Breast epithelium (tissue), 4 donors: ENCODE results near the gene PASK. TPM values are rescaled to one million over a fixed set of nuclear protein-coding genes. Genes with fewer than 3 reads are reported as not detected.

Experiments used
- DNase-seq, 2 donors: peaks; one replicate each; pipeline ENCODE4 v3.0.0-alpha.2; 2019; ENCODE audit warnings: low spot score in 2 of 2
- H3K27ac ChIP-seq, 2 donors: fragments of 200-600 bp; sonication (generic) in 1 of 2; one replicate each; pipeline ENCODE4 v1.5.1; 2016 to 2019; ENCODE audit warnings: mild to moderate bottlenecking in 1 of 2
- H3K27me3 ChIP-seq, 2 donors: fragments of 200-600 bp; sonication (generic) in 1 of 2; one replicate each; pipeline versions ENCODE4 v1.5.1 to v1.6.0; 2017 to 2019; ENCODE audit warnings: control low read depth in 1 of 2, mild to moderate bottlenecking in 1 of 2
- H3K36me3 ChIP-seq: fragments of 200-600 bp; one replicate; pipeline ENCODE4 v1.5.1; 2019
- H3K4me1 ChIP-seq, 2 donors: fragments of 200-600 bp; sonication (generic); one replicate each; pipeline ENCODE4 v1.5.1; 2016 to 2019; ENCODE audit warnings: control low read depth in 1 of 2
- H3K4me3 ChIP-seq, 3 donors: fragments of 200-600 bp; sonication (generic); 1 replicate in 2 of 3; 2 replicates in 1 of 3; pipeline ENCODE4 v1.5.1; 2016 to 2019; ENCODE audit warnings: mild to moderate bottlenecking in 3 of 3, moderate library complexity in 2 of 3
- H3K9me3 ChIP-seq, 2 donors: fragments of 200-600 bp; sonication (generic) in 1 of 2; one replicate each; pipeline ENCODE4 v1.5.1; 2016 to 2019; ENCODE audit warnings: control low read depth in 1 of 2
- CTCF ChIP-seq, 3 donors: fragments of 450-650 bp; IDR thresholded peaks; one replicate each; pipeline ENCODE4 v1.5.1; 2016 to 2017; ENCODE audit warnings: antibody characterized with exemption in 3 of 3, mild to moderate bottlenecking in 3 of 3, moderate library complexity in 3 of 3
- POLR2A ChIP-seq: fragments of 450-650 bp; IDR thresholded peaks from one replicate; pipeline ENCODE4 v1.6.1; 2016; ENCODE audit warnings: antibody characterized with exemption, mild to moderate bottlenecking, moderate library complexity
- POLR2AphosphoS5 ChIP-seq, 3 donors: sonication (generic); formaldehyde crosslinking; IDR thresholded peaks; one replicate each; pipeline ENCODE4 v1.6.1; 2017; ENCODE audit warnings: antibody characterized with exemption in 3 of 3
- intact Hi-C: fragments of 100-400 bp; cut with DNase I; formaldehyde crosslinking; loops from one replicate; pipeline ENCODE4 v1.15.1; 2023; ENCODE audit warnings: low total_unique reads
- total RNA-seq, 3 donors: library from RNA; depleted of rRNA; stranded (reverse); fragments of >200 nt; gene quantifications; one replicate each; pipeline ENCODE4 v1.1.0, GENCODE V29; 2016

Gene PASK
- total RNA-seq, 3 donors from 2014 or later, result 4.3 to 7.3 (median 6.6) TPM

GRCh38 chr2:241068942-241069810 is 80.1 kb downstream of the PASK start:
- Histone ChIP-seq H3K9me3 (no peaks in the 10 kb centered on the region), H3K36me3 (no peaks in the 10 kb centered on the region), H3K4me1 (no peaks in the 10 kb centered on the region), H3K27me3 (no peaks in the 10 kb centered on the region), H3K27ac (no peak overlapping the region), H3K4me3 (no peak overlapping the region)
- no peak for TF ChIP-seq CTCF (IDR thresholded peaks at IDR 0.05)
- no peak for DNase-seq
- intact Hi-C loops, result no loop called here

- DNase-seq, result no peak
- no peaks in the 10 kb centered on the region for H3K4me1 ChIP-seq
- H3K36me3 ChIP-seq, result no peaks in the 10 kb centered on the region
- H3K9me3 ChIP-seq, result no peaks in the 10 kb centered on the region
- no peaks in the 10 kb centered on the region for H3K27me3 ChIP-seq
- TF ChIP-seq CTCF (IDR thresholded peaks at IDR 0.05) (no peak), POLR2A (no peak), POLR2AphosphoS5 (IDR thresholded peaks at IDR 0.05) (no peak)
- H3K27ac ChIP-seq, result no peak overlapping the region
- no peak overlapping the region for H3K4me3 ChIP-seq
- intact Hi-C loops, result no loop called here
Measured at GRCh38 chr2:241068136-241068941, 80.9 kb downstream of the PASK start.

- H3K27me3 ChIP-seq, result no peaks in the 10 kb centered on the region
- no peaks in the 10 kb centered on the region for H3K36me3 ChIP-seq
- intact Hi-C loops, result no loop called here
- H3K4me1 ChIP-seq, result peaks cover 0 to 5% of the 10 kb centered on the region in 2 donors
- TF ChIP-seq POLR2AphosphoS5 (IDR thresholded peaks at IDR 0.05), result no peak
- TF ChIP-seq POLR2A, result no peak
- no peak for TF ChIP-seq CTCF (IDR thresholded peaks at IDR 0.05)
- H3K9me3 ChIP-seq, result no peaks in the 10 kb centered on the region
- H3K27ac ChIP-seq, result no peak overlapping the region
- peak in 1 of 2 donors; percentile 15 for DNase-seq
- H3K4me3 ChIP-seq, result no peak overlapping the region
Measured at GRCh38 chr2:241067501-241068135, 81.7 kb downstream of the PASK start.

- Histone ChIP-seq H3K27me3 (no peaks in the 10 kb centered on the region), H3K27ac (no peak overlapping the region), H3K36me3 (no peaks in the 10 kb centered on the region), H3K9me3 (no peaks in the 10 kb centered on the region), H3K4me3 (no peak overlapping the region), H3K4me1 (peaks cover 0 to 8% of the 10 kb centered on the region in 2 donors)
- intact Hi-C loops, result no loop called here
- DNase-seq, result peak in 1 of 2 donors; percentile 15
- TF ChIP-seq POLR2AphosphoS5 (IDR thresholded peaks at IDR 0.05) (no peak), CTCF (IDR thresholded peaks at IDR 0.05) (no peak), POLR2A (no peak)
Measured at GRCh38 chr2:241066893-241067341, 82.4 kb downstream of the PASK start.
